ENCODE results near the gene ATP10A.

The ATP10A gene

GRCh38 chr15:25717457-25718168 is 145.5 kb downstream of the ATP10A start:
- DNase-seq = no peak

DNA sequence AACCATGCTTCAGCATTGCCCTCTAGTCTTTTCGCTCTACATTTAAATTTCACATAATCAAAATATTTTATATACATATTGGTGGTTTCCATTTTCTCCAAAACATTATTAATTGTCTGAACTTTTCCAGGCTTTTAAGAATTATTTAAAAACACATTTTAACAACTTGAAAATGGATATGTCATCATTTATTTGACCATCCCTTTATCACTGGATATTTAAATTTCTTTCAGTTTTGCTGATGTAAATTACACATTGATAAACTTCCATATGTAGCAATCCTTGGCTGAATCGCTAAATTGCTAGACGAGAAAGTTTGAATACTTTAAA is 146.0 kb downstream of the ATP10A start:
- DNase-seq = no peak

DNA sequence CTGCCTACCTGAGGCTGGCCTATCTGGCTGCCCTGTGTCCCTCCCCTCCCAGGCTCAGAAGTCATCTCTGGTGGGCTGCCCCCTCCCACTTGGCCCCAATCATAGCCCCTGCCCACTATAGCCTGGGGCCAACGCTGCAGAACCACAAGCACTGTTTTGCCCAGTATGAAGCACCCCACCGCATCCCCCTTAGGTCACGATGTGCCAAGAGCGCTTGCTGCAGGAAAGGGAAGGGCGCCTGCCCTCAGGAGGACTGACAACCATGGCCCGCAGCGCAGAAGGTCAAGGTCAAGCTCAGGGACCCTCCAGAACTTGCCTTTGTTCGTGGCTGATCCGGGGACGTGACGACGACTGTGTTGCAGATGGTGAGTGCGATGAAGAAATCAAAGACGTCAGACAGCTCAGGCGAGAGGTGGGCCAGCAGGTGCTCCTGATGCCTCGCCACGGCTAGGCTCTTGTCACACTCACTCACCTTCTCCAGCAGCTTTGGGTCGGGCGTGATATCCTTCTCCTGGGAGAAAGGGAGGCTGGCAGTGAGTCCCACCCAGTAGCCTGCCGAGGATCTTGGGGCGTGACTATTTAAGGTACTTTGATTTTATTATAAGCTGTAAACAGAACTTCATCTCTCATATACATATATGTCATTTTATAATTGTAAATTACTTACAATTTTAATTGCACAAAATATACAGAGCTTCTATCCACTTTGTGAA is 146.6 kb downstream of the ATP10A start:
- DNase-seq = no peak

DNA sequence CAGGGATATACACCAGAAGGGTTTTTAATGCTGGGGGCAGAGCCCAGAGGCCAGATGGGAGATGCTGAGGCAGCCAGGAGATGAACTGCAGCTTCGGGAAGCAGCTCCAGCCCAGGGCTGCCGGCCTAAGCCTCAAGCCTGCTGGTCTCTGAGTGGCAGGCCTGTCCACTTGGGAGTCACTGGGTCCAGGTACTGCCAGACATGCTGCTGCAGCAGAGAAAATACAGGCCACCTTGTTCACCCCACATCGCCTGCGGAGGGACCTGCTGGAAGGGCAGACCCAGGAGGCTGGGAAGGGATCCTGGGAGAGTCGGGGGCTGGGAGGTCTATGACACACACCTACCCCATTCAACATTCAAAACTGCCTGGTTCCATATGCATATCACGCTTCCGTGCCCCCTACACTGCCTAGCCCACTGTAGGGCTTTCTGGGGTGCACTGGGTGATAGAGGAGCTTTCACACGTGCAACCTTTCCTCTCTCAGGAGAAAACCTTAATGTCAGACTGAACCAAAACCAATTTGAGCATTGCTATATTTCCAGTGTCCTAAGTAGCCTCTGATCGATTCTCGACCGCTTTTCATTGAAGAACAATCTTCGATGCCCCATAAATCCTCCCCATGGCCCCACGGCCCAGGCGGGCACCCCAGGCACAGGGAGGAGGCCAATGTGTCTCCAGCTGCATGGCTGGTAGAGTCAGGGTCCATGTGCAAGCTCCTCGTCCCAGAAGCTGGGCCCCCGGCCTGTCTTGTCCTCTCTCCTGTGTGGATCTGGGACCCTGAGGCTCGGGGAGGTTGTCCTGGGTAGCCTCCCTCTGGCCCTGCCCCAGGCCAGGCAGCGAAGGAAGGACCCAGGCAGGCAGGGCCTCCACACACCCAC is 147.4 kb downstream of the ATP10A start:
- DNase-seq = no peak

- no peak for DNase-seq
Measured at GRCh38 chr15:25714538-25714840, 148.6 kb downstream of the ATP10A start.

GRCh38 chr15:25713736-25714537 is 149.2 kb downstream of the ATP10A start:
- DNase-seq = no peak

- no peak for DNase-seq
Measured at GRCh38 chr15:25712961-25713355, 150.2 kb downstream of the ATP10A start.

DNA sequence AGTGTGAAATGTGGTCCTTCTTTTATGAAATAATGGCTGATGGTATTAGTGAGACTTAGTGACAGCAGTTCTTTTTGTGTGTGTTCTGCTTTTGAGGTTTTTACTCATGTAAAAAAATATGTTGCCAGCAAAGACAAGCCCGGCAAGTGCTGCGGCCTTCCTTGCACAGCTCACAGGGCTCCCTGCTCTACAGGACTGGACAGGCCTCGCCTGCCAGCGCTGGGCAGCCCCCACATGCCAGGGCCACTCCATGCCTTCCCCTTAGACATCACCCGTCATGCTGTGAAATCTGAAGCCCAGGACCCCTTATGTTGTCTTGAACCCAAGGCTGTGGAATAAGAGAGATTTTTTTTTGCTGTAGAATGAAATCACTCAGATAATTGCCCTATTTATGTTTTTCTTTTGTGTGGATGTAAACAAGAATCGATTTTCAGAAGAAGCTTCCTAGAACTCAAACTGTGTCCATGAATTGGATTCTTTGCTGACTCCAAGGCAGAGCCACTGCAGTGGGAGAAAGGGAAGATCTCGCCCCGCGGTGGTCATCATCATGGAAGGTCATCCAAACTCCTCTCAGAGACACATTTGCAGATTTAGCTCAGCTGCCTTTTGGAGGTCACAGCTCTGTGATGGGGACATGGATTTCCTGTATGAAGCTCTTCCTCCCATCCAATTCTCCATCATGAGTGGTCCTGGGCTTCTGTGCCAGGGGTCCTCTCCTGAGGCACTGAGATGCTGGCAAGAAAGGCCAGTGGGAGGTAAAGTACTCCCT is 150.8 kb downstream of the ATP10A start:
- DNase-seq = no peak

DNA sequence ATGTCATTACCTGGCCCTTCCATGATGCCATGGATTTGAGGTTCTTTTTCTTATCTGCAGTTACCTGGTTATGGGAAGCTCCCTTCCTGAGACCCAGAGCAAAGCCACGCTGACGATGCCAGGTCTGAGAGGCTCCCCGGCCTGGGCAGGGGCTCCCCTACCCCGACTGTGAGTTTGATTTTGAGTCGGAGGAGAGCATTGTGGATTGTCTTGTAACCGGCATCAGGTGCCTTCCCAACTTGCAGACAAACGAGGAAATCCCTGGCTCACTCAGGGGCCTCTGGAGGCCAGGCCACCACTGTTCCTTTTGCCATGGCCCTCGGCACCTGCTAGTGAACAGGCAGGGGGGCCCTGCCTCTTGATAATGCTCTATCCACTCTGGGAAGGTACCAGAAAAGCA is 151.4 kb downstream of the ATP10A start:
- DNase-seq = no peak

- DNase-seq = no peak
Measured at GRCh38 chr15:25711164-25711563, 152.0 kb downstream of the ATP10A start.

- peak; percentile 28 to 49 for DNase-seq
Measured at GRCh38 chr15:25710184-25710583, 152.9 kb downstream of the ATP10A start.

- DNase-seq = no peak
Measured at GRCh38 chr15:25709437-25710159, 153.5 kb downstream of the ATP10A start.

DNA sequence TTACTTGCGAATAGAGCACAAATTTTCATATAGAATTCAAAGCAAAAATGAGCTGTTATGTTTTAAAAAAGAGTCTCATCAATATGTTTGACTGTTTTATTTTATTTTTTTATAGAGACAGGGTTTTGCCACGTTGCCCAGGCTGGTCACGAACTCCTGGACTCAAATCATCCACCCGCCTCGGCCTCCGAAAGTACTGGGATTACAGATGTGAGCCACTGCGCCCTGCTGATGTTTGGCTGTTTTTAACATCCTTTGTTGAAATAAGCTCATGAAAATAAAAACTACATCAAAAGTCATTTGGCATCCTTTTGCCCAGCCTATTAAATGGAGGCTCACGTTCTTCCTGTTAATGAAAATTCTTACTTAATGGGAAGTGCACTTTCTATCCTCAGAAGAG is 154.7 kb downstream of the ATP10A start:
- DNase-seq = no peak

GRCh38 chr15:25707656-25708365 is 155.3 kb downstream of the ATP10A start:
- no peak for DNase-seq

- no peak for DNase-seq
Measured at GRCh38 chr15:25706176-25706955, 156.8 kb downstream of the ATP10A start.

DNA sequence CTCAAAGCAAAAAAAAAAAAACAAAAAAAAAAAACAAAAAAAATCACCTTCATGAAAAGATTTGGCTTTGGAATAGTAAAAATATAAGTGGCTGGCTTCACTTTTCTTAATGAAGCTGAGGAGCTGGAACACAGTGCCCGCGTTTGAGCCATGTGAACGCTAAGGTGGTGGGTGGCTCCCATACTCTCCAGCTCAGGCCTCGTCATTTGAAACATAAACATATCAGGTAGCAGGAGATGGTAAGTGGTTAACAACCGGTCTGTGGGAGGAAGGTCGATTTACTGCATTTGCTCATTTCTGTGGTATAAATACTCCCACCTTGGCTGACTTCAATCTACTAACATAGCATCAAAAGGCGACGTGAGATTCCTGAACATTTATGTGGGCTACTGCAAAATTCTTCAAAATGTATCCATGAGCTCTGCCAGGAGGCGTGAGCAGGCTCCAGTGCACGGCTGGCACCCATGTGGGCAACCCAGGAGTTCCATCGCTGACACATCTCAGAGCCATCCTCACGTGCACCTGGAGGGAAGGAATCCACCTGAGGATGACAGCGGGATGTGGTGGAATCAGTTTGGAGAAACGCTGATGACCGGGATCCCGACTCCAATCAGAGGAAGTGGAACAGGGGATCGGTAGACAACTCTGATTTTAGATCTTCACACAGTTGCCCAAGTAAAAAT is 157.6 kb downstream of the ATP10A start:
- DNase-seq = no peak

GRCh38 chr15:25703726-25704125 is 159.4 kb downstream of the ATP10A start:
- DNase-seq = no peak

GRCh38 chr15:25701721-25702465 is 161.2 kb downstream of the ATP10A start:
- DNase-seq = no peak

DNA sequence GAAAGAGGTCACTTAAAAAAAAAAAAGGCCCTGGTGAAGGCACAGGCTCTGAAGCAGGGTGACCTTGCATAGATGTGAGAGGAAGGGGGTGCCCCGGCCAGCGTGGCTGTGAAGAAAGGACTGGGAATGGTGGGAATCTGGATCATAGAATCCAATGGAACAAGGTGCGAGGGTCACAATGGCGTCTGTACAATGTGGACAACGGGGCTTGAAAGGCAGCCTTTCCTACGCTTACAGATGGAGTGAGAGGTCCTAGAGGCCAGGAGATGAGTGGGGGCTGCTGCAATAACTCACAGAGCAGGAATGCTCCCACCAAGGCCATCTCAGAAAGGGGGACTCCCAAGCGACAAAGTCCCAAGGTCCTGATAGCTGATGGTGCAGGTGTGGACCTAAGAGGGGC is 162.2 kb downstream of the ATP10A start:
- DNase-seq = no peak
